ENCODE measurements around the gene HSH2D.
"Not testable (repeated sequence)": the region's sequence is repeated elsewhere in the genome, so short reads cannot be mapped to it uniquely, and the experiment has no call there.

Gene HSH2D

DNA sequence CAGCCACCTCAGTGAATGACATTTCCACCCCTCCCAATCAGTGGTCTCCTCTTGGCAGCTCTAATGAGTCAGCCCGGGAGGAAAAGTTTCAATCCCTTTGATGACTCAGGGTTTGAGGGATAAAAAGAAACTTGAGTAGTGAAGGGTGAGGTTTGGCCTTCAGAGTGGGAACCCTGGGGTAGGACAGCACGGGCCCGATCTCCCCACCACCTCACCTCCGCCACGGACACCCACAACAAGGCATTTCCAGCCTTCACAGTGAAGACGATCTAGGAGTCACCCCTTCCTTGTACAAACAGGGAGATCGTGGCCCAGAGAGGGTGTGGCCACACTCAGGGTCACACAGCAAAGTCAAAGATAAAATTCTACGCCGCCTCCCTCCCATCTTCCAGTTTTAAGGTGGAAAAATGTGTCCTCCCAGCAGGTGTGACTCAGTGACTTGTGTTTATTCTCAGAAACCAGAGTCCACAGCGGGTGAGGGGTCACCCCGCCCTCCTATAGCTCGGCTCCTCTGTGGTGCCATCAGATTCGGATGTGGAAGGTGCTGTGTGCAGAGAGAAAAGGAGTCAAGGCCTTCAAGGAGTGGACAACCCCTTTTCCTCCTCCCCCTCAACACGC is 17.6 kb downstream of the HSH2D start:
- Mint-ChIP-seq H3K9me3 (no peaks in the 10 kb centered on the region), H3K27ac (peak overlapping the region; percentile 30 to 75)
- peak; percentile 87 for ATAC-seq

DNA sequence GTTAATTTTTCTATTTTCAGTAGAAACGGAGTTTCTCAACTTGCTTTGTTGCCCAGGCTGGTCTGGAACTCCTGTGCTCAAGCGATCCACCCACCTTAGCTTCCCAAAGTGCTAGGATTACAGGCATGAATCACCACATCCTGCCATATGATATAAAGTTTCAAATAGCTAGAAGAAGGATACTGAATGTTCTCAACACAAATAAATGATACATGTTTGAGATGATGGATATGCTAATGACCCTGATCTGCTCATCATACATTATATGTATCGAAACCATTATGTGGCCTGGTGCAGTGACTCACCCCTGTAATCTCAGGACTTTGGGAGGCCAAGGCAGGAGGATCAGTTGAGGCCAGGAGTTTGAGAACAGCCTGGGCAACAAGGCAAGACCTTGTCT is 18.4 kb downstream of the HSH2D start:
- Mint-ChIP-seq H3K27ac (peak overlapping the region in 1 of 2 donors; percentile 85), H3K4me3 (peak overlapping the region in 1 of 2 donors; percentile 21)
- ATAC-seq = no peak

More for the DNA sequence above, 17.6 kb downstream of the HSH2D start:
- Mint-ChIP-seq H3K4me1 (peaks cover 29% of the 10 kb centered on the region), H3K4me3 (peak overlapping the region; percentile 51 to 56), H3K27me3 (no peaks in the 10 kb centered on the region)
- peak; percentile 52 to 68 for DNase-seq

DNA sequence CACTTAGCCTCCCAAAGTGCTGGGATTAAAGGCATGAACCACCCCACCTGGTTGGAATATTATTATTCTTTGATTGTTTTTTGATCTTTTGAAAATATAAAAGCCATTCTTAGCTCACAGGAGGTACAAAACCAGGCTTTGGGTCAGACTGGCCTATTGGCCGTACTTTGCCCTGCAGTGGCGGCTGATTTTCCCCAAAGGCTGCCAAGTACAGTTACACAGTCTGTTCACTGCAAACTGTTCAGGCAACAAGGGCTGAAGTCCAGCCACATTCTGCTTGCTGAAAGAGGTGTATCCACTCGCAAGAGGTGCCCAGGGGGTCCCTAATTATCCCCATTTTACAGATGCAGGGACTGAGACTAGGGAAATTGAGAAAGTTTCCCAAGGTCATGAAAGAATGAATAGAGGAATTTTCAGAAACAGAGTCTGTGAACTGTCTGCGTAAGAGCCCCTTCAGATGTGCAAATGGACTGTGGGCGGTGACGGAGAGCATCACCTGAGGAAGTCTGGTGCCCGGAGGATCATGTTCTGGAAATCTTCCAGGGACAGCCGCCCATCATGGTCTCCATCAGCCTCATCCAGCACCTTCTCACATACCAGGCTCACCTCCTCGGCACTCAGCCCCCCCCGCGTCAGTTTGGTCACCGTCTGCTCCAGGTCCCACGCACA is 20.9 kb downstream of the HSH2D start:
- peaks cover 30% of the 10 kb centered on the region for H3K4me1 Mint-ChIP-seq
- no peak for ATAC-seq
- H3K27me3 Mint-ChIP-seq = no peaks in the 10 kb centered on the region
- no peak overlapping the region for H3K27ac Mint-ChIP-seq
- H3K9me3 Mint-ChIP-seq = no peaks in the 10 kb centered on the region
- DNase-seq = no peak
- no peak overlapping the region for H3K4me3 Mint-ChIP-seq

More for the DNA sequence above, 18.4 kb downstream of the HSH2D start:
- no peaks in the 10 kb centered on the region for H3K27me3 Mint-ChIP-seq
- no peaks in the 10 kb centered on the region for H3K9me3 Mint-ChIP-seq
- DNase-seq = no peak
- peaks cover 24% of the 10 kb centered on the region for H3K4me1 Mint-ChIP-seq

DNA sequence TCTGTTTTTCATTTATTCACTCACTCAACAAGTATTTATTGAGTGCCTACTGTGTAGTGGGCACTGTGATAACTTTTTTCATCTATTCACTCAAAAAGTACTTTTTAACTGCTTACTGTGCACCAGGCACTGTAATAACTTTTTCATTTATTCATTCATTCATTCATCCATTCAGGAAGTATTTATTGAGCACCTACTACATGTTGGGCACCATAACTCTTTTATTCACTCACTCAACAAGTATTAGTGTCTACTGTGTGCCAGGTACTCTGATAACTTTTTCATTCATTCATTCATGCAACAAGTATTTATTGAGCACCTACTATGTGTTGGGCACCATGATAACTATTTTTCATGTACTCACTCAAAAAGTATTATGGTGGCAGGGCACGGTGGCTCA is 22.9 kb downstream of the HSH2D start:
- H3K27ac Mint-ChIP-seq = no peak overlapping the region
- no peaks in the 10 kb centered on the region for H3K9me3 Mint-ChIP-seq
- no peaks in the 10 kb centered on the region for H3K27me3 Mint-ChIP-seq
- DNase-seq = no peak
- no peak for ATAC-seq
- peaks cover 16% of the 10 kb centered on the region for H3K4me1 Mint-ChIP-seq
- H3K4me3 Mint-ChIP-seq = no peak overlapping the region

GRCh38 chr19:16167055-16167454 is 23.6 kb downstream of the HSH2D start:
- Mint-ChIP-seq H3K9me3 (no peaks in the 10 kb centered on the region), H3K4me1 (peaks cover 11% of the 10 kb centered on the region), H3K27me3 (no peaks in the 10 kb centered on the region), H3K4me3 (no peak overlapping the region), H3K27ac (no peak overlapping the region)
- DNase-seq (no peak), ATAC-seq (no peak)

DNA sequence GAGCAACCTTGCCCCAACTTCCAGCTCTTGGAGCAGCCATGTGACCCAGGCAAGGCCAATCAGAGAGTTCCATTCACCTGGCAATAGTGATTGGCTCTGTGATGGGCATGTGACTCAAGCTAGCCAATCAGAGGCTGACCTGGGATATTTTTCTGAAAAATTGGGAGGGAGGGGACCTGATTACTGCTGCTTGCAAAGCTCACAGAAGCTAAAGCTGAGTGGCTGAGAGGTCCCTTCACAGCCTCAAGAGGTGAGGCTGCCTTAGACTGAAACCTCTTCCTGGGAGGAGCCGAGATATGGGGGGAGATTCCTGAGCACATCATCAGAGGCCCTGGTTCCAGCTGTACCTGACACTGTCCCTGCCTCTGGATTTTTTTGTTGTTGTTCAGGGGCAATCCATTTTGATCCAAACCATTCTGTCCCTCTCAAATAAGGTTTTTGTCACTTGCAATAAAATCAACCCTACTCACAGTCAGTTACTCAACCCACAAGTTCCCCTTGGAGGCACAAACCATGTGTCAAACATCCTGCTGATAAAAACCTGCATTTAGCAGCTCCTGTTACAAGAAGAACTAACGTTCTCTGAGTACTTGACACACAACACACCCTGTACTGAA is 25.1 kb downstream of the HSH2D start:
- DNase-seq (no peak), ATAC-seq (no peak)
- Mint-ChIP-seq H3K4me3 (no peak overlapping the region), H3K27me3 (peaks cover 6% of the 10 kb centered on the region), H3K4me1 (peaks cover 18% of the 10 kb centered on the region), H3K27ac (no peak overlapping the region), H3K9me3 (no peaks in the 10 kb centered on the region)

- peaks cover 18% of the 10 kb centered on the region for H3K4me1 Mint-ChIP-seq
- no peak for ATAC-seq
- H3K27me3 Mint-ChIP-seq = peaks cover 7% of the 10 kb centered on the region
- H3K9me3 Mint-ChIP-seq = no peaks in the 10 kb centered on the region
- H3K27ac Mint-ChIP-seq = no peak overlapping the region
- H3K4me3 Mint-ChIP-seq = no peak overlapping the region
- DNase-seq = no peak
Measured at GRCh38 chr19:16170134-16170533, 26.6 kb downstream of the HSH2D start.

- ATAC-seq = no peak
- Mint-ChIP-seq H3K27me3 (peaks cover 7% of the 10 kb centered on the region), H3K27ac (no peak overlapping the region), H3K4me1 (peaks cover 7% of the 10 kb centered on the region), H3K9me3 (no peaks in the 10 kb centered on the region), H3K4me3 (no peak overlapping the region)
- DNase-seq = no peak
Measured at GRCh38 chr19:16175954-16176353, 32.5 kb downstream of the HSH2D start.

- DNase-seq, H3K4me1 Mint-ChIP-seq, H3K27ac Mint-ChIP-seq, H3K4me3 Mint-ChIP-seq, H3K9me3 Mint-ChIP-seq, H3K27me3 Mint-ChIP-seq, ATAC-seq: not testable (repeated sequence)
Measured at GRCh38 chr19:16178866-16179265, 35.4 kb downstream of the HSH2D start.

DNA sequence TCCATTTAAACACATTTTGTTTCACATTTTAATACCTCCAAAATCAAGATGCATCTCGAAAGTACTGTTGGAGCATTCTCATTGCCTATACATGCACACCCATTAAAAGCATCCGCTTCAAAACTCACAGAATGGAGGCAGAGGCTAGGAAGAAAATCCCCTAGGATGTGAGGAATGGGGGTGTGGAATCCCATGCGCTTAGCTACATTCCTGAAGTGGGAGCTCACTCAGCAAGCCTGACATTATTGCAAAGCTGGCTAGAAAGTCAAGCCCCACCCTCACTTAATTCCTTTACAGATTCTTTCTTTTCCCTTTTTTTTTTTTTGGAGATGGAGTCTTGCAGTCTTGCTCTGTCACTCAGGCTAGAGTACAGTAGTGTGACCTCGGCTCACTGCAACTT is 37.1 kb downstream of the HSH2D start:
- Mint-ChIP-seq H3K9me3 (no peaks in the 10 kb centered on the region), H3K27ac (no peak overlapping the region), H3K4me1 (peaks cover 17% of the 10 kb centered on the region), H3K4me3 (no peak overlapping the region), H3K27me3 (no peaks in the 10 kb centered on the region)
- DNase-seq (no peak), ATAC-seq (no peak)

GRCh38 chr19:16184665-16185122 is 41.2 kb downstream of the HSH2D start:
- DNase-seq (no peak), ATAC-seq (no peak)
- peak overlapping the region; percentile 100 for H3K4me3 Mint-ChIP-seq
- no peak overlapping the region for H3K27ac Mint-ChIP-seq
- H3K4me1 Mint-ChIP-seq = peaks cover 43% of the 10 kb centered on the region
- no peaks in the 10 kb centered on the region for H3K27me3 Mint-ChIP-seq
- no peaks in the 10 kb centered on the region for H3K9me3 Mint-ChIP-seq

DNA sequence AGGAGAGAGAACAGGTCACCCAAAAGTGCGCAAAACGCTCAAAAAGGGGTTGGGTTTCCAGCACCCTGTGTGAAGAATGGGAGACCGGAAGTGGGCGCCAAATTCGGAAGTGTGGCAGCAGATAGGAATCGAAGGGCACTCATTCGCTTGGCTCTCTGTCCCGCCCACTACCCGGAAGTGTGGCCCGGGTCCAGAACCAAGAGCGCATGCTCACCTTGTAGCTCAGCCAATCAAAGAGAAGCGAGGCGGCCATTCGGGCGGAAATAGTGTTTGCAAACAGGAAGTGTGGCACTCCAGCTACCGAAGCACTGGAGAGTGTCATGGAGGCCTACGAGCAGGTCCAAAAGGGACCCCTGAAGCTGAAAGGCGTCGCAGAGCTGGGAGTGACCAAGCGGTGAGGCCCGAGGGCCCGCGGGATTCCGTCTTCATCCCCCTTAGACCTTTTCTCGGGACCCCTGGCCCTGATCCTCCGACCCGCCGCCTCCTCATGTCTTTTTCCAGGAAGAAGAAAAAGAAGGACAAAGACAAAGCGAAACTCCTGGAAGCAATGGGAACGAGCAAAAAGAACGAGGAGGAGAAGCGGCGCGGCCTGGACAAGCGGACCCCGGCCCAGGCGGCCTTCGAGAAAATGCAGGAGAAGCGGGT is 41.8 kb downstream of the HSH2D start, which contains the start of gene FAM32A:
TSS of gene FAM32A (plus strand) at position 288 of the 645 bp plus-strand sequence. CDS start at position 321, 33 bp downstream.
- Mint-ChIP-seq H3K4me1 (peaks cover 43% of the 10 kb centered on the region), H3K27ac (peak within 1 kb of the TSS; percentile 99 to 100), H3K4me3 (peak within 1 kb of the TSS; percentile 100), H3K27me3 (no peaks in the 10 kb centered on the region), H3K9me3 (no peaks in the 10 kb centered on the region)
- peak; percentile 98 to 100 for DNase-seq
- ATAC-seq = peak; percentile 98

- Mint-ChIP-seq H3K27ac (peak overlapping the region; percentile 99 to 100), H3K4me1 (peaks cover 43% of the 10 kb centered on the region), H3K27me3 (no peaks in the 10 kb centered on the region), H3K9me3 (no peaks in the 10 kb centered on the region), H3K4me3 (peak overlapping the region; percentile 100)
- DNase-seq (peak; percentile 43 to 48), ATAC-seq (peak; percentile 58)
Measured at GRCh38 chr19:16185768-16186123, 42.3 kb downstream of the HSH2D start.

DNA sequence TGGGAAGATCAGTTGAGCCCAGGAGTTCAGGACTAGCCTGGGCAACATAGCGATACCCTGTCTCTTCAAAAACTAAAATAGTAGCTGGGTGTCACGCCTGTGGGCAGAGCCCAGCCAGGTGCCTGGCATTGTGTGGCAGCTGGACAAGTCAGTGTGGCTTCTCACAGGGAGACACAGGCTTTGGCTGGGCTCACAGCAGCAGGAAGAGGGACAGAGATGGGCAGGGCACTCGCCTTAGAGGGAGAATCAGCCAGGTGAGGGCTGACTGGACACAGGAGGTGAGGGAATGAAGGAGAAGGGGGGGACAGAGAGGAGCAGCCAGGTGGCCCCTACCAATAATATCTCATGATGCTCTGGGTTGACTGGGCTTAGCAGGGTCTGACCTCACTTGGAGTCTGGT is 45.0 kb downstream of the HSH2D start:
- H3K27me3 Mint-ChIP-seq = no peaks in the 10 kb centered on the region
- no peak for DNase-seq
- H3K9me3 Mint-ChIP-seq = no peaks in the 10 kb centered on the region
- ATAC-seq = no peak
- H3K27ac Mint-ChIP-seq = peak overlapping the region; percentile 53 to 91
- no peak overlapping the region for H3K4me3 Mint-ChIP-seq
- H3K4me1 Mint-ChIP-seq = peaks cover 36% of the 10 kb centered on the region

DNA sequence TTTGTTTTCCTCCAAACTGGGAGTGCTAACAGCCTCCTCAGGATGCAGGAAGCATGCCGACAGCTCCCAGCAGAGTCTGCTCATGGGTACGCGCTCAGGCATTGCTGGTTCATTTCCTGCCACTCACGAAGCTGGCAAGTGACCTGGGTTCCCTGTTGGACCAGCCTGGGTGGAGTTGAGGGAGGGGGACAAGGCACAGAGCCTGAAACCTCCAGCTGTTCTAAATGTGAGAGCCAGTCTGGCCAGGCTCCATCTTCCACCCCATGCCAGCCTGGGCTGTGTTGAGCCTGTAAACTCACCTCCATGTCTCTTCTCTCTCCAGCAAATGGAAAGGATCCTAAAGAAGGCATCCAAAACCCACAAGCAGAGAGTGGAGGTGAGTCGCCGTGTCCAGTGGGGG is 46.7 kb downstream of the HSH2D start:
- Mint-ChIP-seq H3K4me3 (no peak overlapping the region), H3K4me1 (peaks cover 30% of the 10 kb centered on the region), H3K27me3 (no peaks in the 10 kb centered on the region), H3K27ac (no peak overlapping the region), H3K9me3 (no peaks in the 10 kb centered on the region)
- DNase-seq = no peak
- no peak for ATAC-seq

DNA sequence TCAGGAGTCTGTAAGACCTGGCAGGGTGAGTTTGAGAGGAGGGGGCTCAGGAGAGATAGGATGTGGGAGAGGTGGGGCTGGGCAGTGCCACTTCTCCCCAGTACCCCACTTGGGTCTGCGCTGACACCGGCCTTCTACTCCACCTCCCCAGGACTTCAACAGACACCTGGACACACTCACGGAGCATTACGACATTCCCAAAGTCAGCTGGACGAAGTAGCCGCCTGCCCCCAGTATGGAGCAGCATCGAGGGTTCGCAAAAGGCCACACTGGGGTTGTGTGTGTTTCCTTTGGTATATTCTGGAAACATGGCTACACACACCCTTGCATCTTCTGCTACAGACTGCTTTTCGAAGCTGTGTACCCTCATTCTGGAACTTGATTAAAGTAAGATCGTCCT is 47.3 kb downstream of the HSH2D start:
- Mint-ChIP-seq H3K4me3 (no peak overlapping the region), H3K27ac (no peak overlapping the region), H3K27me3 (no peaks in the 10 kb centered on the region), H3K4me1 (peaks cover 26% of the 10 kb centered on the region), H3K9me3 (no peaks in the 10 kb centered on the region)
- DNase-seq (no peak), ATAC-seq (no peak)

All from stimulated activated naive CD8-positive, alpha-beta T cell treated with anti-CD3 and anti-CD28 coated beads, Interleukin-15, amount 100 ng/mL, for 72 hours (primary cell).